ENCODE data around the gene FGF14. TPM values are rescaled to one million over a fixed set of nuclear protein-coding genes. Genes with fewer than 3 reads are reported as not detected.

Gene FGF14
- total and polyA plus RNA-seq, 2 donors (not counting 1 experiment from before 2014, with no cell fraction given) = under 0.01 TPM; not detected in 1

DNA sequence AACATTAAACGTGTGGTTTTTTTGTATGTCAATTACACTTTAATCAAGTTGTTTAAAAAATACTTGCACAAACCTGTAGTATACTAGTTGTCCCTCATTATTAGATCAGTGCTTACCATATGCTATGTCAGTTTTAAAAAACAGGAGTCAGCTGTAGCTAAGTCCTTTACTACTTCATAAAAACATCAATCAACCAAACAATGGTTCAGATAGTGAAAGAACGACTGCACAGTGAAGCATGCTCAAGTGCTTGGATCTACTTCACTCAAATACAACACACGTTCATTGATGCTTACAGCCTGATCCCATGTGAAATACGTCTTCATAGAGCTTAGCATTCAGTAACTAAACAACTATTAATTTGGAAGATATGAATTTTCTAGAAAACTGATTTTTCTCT lies 225.0 kb downstream of the FGF14 start:
- DNase-seq = no peak
- Histone ChIP-seq H4K20me1 (ENCODE audit: control insufficient read depth, insufficient read depth, low read length, poor library complexity, severe bottlenecking) (no peaks in the 10 kb centered on the region), H3K27me3 (replicated peaks in 1 of 4; ENCODE audit: control extremely low read depth in 1 of 4, control insufficient read depth in 3 of 4, insufficient read depth in 4 of 4, low read length in 3 of 4) (no peaks in the 10 kb centered on the region), H3K27ac (ENCODE audit: low read length in 2 of 2) (no peak overlapping the region), H3K36me3 (replicated peaks in 1 of 2; ENCODE audit: control extremely low read depth in 1 of 2, control insufficient read depth in 1 of 2, extremely low read depth in 1 of 2, insufficient read depth in 2 of 2, low read length in 1 of 2) (no peaks in the 10 kb centered on the region), H3K9ac (ENCODE audit: low read length) (no peak overlapping the region), H3K9me3 (ENCODE audit: control extremely low read depth in 1 of 3, control insufficient read depth in 2 of 3, insufficient read depth in 1 of 3, low read length in 2 of 3) (no peaks in the 10 kb centered on the region), H3K4me1 (ENCODE audit: control insufficient read depth in 2 of 2, insufficient read depth in 2 of 2, low read length in 2 of 2) (no peaks in the 10 kb centered on the region), H3K79me2 (ENCODE audit: control insufficient read depth, insufficient read depth, low read length) (no peaks in the 10 kb centered on the region), H3K4me2 (replicated peaks; ENCODE audit: low read depth, low read length, poor library complexity, severe bottlenecking) (no peak overlapping the region), H3K4me3 (ENCODE audit: control extremely low read depth in 1 of 5, extremely low read depth in 1 of 5, insufficient read depth in 1 of 5, low read depth in 2 of 5, low read length in 4 of 5) (no peak overlapping the region), H2AFZ (ENCODE audit: insufficient read depth, low read depth, low read length, poor library complexity, severe bottlenecking) (no peak overlapping the region)
- Mint-ChIP-seq H3K9me3 (ENCODE audit: insufficient read depth) (no peaks in the 10 kb centered on the region), H3K27me3 (no peaks in the 10 kb centered on the region), H3K27ac (no peak overlapping the region), H3K4me3 (no peak overlapping the region), H3K4me1 (no peaks in the 10 kb centered on the region)
- TF ChIP-seq, protein P1, sequence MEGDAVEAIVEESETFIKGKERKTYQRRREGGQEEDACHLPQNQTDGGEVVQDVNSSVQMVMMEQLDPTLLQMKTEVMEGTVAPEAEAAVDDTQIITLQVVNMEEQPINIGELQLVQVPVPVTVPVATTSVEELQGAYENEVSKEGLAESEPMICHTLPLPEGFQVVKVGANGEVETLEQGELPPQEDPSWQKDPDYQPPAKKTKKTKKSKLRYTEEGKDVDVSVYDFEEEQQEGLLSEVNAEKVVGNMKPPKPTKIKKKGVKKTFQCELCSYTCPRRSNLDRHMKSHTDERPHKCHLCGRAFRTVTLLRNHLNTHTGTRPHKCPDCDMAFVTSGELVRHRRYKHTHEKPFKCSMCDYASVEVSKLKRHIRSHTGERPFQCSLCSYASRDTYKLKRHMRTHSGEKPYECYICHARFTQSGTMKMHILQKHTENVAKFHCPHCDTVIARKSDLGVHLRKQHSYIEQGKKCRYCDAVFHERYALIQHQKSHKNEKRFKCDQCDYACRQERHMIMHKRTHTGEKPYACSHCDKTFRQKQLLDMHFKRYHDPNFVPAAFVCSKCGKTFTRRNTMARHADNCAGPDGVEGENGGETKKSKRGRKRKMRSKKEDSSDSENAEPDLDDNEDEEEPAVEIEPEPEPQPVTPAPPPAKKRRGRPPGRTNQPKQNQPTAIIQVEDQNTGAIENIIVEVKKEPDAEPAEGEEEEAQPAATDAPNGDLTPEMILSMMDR (IDR thresholded peaks at IDR 0.05) = no peak
- TF ChIP-seq EZH2 (IDR thresholded peaks at IDR 0.05; ENCODE audit: borderline replicate concordance, insufficient read depth, low read depth, low read length, poor library complexity, severe bottlenecking) = no peak
- no peak for ATAC-seq (ENCODE audit: low read depth)
- ChIA-PET POLR2A (no interaction called here), CTCF (no interaction called here)
- intact Hi-C loops (cut with micrococcal nuclease) = no loop called here
- WGBS (ENCODE audit: insufficient coverage) = 20% methylated on average over 1 of the region's 4 CpGs

DNA sequence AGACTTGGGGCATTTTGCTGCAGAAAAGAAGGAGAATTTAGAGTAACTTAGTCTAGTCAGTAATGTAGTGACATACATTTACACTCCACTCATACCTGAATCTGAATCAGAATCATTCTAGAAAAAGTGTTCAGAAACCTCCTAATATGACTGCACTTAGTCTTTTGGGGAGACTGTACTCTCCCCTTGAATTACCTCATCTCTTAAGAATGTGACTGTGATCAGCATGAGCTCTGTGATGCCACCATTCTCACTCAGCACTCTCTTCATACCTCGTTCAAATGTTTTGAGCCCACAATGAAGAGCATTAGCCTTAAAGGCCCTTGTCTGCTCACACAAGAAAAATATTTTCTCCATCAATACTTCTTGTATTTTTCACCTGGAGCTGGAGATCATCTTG lies 229.4 kb downstream of the FGF14 start:
- no peaks in the 10 kb centered on the region for H3K36me3 ChIP-seq (replicated peaks in 1 of 2; ENCODE audit: control extremely low read depth in 1 of 2, control insufficient read depth in 1 of 2, extremely low read depth in 1 of 2, insufficient read depth in 2 of 2, low read length in 1 of 2)
- H3K4me1 ChIP-seq (ENCODE audit: control insufficient read depth in 2 of 2, insufficient read depth in 2 of 2, low read length in 2 of 2) = no peaks in the 10 kb centered on the region
- no peak overlapping the region for H3K9ac ChIP-seq (ENCODE audit: low read length)
- no peak overlapping the region for H3K27ac Mint-ChIP-seq
- WGBS (ENCODE audit: insufficient coverage) = 80% methylated on average over 1 of the region's 1 CpG
- H3K9me3 ChIP-seq (ENCODE audit: control extremely low read depth in 1 of 3, control insufficient read depth in 2 of 3, insufficient read depth in 1 of 3, low read length in 2 of 3) = no peaks in the 10 kb centered on the region
- no peak overlapping the region for H3K4me2 ChIP-seq (replicated peaks; ENCODE audit: low read depth, low read length, poor library complexity, severe bottlenecking)
- no peaks in the 10 kb centered on the region for H3K79me2 ChIP-seq (ENCODE audit: control insufficient read depth, insufficient read depth, low read length)
- no peak overlapping the region for H3K4me3 Mint-ChIP-seq
- no peak overlapping the region for H3K4me3 ChIP-seq (ENCODE audit: control extremely low read depth in 1 of 5, extremely low read depth in 1 of 5, insufficient read depth in 1 of 5, low read depth in 2 of 5, low read length in 4 of 5)
- no peak for TF ChIP-seq EZH2 (IDR thresholded peaks at IDR 0.05; ENCODE audit: borderline replicate concordance, insufficient read depth, low read depth, low read length, poor library complexity, severe bottlenecking)
- TF ChIP-seq, protein P1 (IDR thresholded peaks at IDR 0.05) = no peak
- ATAC-seq (ENCODE audit: low read depth) = no peak
- no peak overlapping the region for H2AFZ ChIP-seq (ENCODE audit: insufficient read depth, low read depth, low read length, poor library complexity, severe bottlenecking)
- CTCF ChIA-PET = no interaction called here
- POLR2A ChIA-PET = no interaction called here
- no peak for DNase-seq
- intact Hi-C loops (cut with micrococcal nuclease) = no loop called here
- no peaks in the 10 kb centered on the region for H4K20me1 ChIP-seq (ENCODE audit: control insufficient read depth, insufficient read depth, low read length, poor library complexity, severe bottlenecking)
- no peak overlapping the region for H3K27ac ChIP-seq (ENCODE audit: low read length in 2 of 2)
- H3K4me1 Mint-ChIP-seq = no peaks in the 10 kb centered on the region
- H3K9me3 Mint-ChIP-seq (ENCODE audit: insufficient read depth) = no peaks in the 10 kb centered on the region
- H3K27me3 ChIP-seq (replicated peaks in 1 of 4; ENCODE audit: control extremely low read depth in 1 of 4, control insufficient read depth in 3 of 4, insufficient read depth in 4 of 4, low read length in 3 of 4) = no peaks in the 10 kb centered on the region
- H3K27me3 Mint-ChIP-seq = no peaks in the 10 kb centered on the region

Data from B cell (primary cell).